Gastrocnemius medialis (tissue), 4 donors: ENCODE results near the gene ADAMTS15. TPM values are rescaled to one million over a fixed set of nuclear protein-coding genes. Genes with fewer than 3 reads are reported as not detected.

Experiments used
- ATAC-seq, 2 donors: fragments of 150-250 bp; one replicate each; pipeline ENCODE4 v1.9.1; 2016
- DNase-seq, 2 donors: peaks; one replicate each; pipeline ENCODE4 v3.0.0-alpha.2; 2019
- H3K27ac ChIP-seq, 4 donors: fragments of 200-600 bp; sonication (generic); 1 replicate in 1 of 4; 2 replicates in 3 of 4; pipeline ENCODE4 v1.5.1; 2016 to 2018; ENCODE audit warnings: mild to moderate bottlenecking in 2 of 4, moderate library complexity in 1 of 4
- H3K27me3 ChIP-seq, 3 donors: fragments of 200-600 bp; sonication (generic) in 2 of 3; 1 replicate in 1 of 3; 2 replicates in 2 of 3; pipeline versions ENCODE4 v1.5.1 to v1.6.0; 2016 to 2019; ENCODE audit warnings: mild to moderate bottlenecking in 1 of 3, moderate library complexity in 1 of 3
- H3K36me3 ChIP-seq, 2 donors: fragments of 200-600 bp; sonication (generic) in 1 of 2; one replicate each; pipeline ENCODE4 v1.5.1; 2017 to 2018
- H3K4me1 ChIP-seq, 2 donors: fragments of 200-600 bp; sonication (generic) in 1 of 2; one replicate each; pipeline ENCODE4 v1.5.1; 2016 to 2017; ENCODE audit warnings: mild to moderate bottlenecking in 2 of 2
- H3K4me3 ChIP-seq, 4 donors: fragments of 200-600 bp; sonication (generic) in 3 of 4; 1 replicate in 1 of 4; 2 replicates in 3 of 4; pipeline ENCODE4 v1.5.1; 2016 to 2019; ENCODE audit warnings: mild to moderate bottlenecking in 2 of 4
- H3K9me3 ChIP-seq, 3 donors: fragments of 200-600 bp; sonication (generic) in 2 of 3; 1 replicate in 1 of 3; 2 replicates in 2 of 3; pipeline ENCODE4 v1.5.1; 2016 to 2019
- POLR2A ChIP-seq, 2 donors: fragments of 450-650 bp; IDR thresholded peaks; one replicate each; pipeline ENCODE4 v1.6.1; 2017; ENCODE audit warnings: antibody characterized with exemption in 2 of 2, mild to moderate bottlenecking in 2 of 2, moderate library complexity in 2 of 2
- in situ Hi-C, 4 donors: fragments of 200-750 bp; cut with MboI; loops; one replicate each; pipeline versions ENCODE4 v1.15.0 to v1.8.0; 2017; ENCODE audit warnings: low sequenced_read_pairs in 4 of 4
- intact Hi-C: fragments of 100-400 bp; cut with DNase I; formaldehyde crosslinking; loops from one replicate; pipeline ENCODE4 v1.15.1; 2023; ENCODE audit warnings: low total_unique reads
- total RNA-seq, 4 donors: library from RNA; depleted of rRNA; stranded (reverse); fragments of >200 nt; gene quantifications; one replicate each; pipeline versions ENCODE4 v1.1.0 to v1.2.3, GENCODE V29; 2016
- TF ChIP-seq, protein P1 (sequence below), 5 experiments: fragments of 450-650 bp in 3 of 5; fragments of 200-600 bp in 2 of 5; sonication (generic) in 2 of 5; IDR thresholded peaks in 4 of 5; conservative IDR thresholded peaks in 1 of 5; 1 replicate in 4 of 5; 2 replicates in 1 of 5; pipeline ENCODE4 v1.5.1; 2016 to 2019; ENCODE audit warnings: antibody characterized with exemption in 5 of 5, mild to moderate bottlenecking in 3 of 5, moderate library complexity in 3 of 5

The ADAMTS15 gene
- total RNA-seq, 4 donors from 2014 or later: 1.2 to 3.4 (median 1.9) TPM

DNA sequence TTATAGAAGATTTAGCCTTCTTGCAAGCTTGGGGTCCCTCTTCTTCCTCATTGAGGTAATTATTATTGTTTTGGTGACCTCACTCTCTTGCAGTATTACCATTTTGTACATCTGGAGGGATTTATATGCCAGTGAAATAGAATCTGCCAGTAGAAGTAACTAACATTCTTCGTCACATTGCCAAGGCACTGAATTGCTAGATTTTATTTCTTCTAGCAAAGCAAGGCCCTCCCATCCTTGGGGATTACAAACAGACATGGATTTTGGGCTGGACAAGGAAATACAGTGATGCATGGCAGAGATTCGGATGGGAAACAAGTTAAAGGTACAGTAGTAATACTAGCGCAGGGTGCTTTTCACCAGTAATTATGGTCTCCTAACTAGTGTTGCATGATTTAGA is 7.8 kb downstream of the ADAMTS15 start:
- intact Hi-C loops (no loop called here), in situ Hi-C loops (no loop called here)
- Histone ChIP-seq H3K27ac (no peak overlapping the region), H3K9me3 (no peaks in the 10 kb centered on the region), H3K4me1 (peaks cover 6 to 20% of the 10 kb centered on the region in 2 donors), H3K36me3 (no peaks in the 10 kb centered on the region), H3K4me3 (no peak overlapping the region), H3K27me3 (peaks cover 0 to 8% (median 0%) of the 10 kb centered on the region in 3 donors)
- DNase-seq (no peak), ATAC-seq (no peak)
- no peak for TF ChIP-seq POLR2A (IDR thresholded peaks at IDR 0.05)
- TF ChIP-seq, protein P1, sequence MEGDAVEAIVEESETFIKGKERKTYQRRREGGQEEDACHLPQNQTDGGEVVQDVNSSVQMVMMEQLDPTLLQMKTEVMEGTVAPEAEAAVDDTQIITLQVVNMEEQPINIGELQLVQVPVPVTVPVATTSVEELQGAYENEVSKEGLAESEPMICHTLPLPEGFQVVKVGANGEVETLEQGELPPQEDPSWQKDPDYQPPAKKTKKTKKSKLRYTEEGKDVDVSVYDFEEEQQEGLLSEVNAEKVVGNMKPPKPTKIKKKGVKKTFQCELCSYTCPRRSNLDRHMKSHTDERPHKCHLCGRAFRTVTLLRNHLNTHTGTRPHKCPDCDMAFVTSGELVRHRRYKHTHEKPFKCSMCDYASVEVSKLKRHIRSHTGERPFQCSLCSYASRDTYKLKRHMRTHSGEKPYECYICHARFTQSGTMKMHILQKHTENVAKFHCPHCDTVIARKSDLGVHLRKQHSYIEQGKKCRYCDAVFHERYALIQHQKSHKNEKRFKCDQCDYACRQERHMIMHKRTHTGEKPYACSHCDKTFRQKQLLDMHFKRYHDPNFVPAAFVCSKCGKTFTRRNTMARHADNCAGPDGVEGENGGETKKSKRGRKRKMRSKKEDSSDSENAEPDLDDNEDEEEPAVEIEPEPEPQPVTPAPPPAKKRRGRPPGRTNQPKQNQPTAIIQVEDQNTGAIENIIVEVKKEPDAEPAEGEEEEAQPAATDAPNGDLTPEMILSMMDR (IDR thresholded peaks at IDR 0.05 in 4 of 5, conservative IDR thresholded peaks at IDR 0.05 in 1 of 5): no peak

DNA sequence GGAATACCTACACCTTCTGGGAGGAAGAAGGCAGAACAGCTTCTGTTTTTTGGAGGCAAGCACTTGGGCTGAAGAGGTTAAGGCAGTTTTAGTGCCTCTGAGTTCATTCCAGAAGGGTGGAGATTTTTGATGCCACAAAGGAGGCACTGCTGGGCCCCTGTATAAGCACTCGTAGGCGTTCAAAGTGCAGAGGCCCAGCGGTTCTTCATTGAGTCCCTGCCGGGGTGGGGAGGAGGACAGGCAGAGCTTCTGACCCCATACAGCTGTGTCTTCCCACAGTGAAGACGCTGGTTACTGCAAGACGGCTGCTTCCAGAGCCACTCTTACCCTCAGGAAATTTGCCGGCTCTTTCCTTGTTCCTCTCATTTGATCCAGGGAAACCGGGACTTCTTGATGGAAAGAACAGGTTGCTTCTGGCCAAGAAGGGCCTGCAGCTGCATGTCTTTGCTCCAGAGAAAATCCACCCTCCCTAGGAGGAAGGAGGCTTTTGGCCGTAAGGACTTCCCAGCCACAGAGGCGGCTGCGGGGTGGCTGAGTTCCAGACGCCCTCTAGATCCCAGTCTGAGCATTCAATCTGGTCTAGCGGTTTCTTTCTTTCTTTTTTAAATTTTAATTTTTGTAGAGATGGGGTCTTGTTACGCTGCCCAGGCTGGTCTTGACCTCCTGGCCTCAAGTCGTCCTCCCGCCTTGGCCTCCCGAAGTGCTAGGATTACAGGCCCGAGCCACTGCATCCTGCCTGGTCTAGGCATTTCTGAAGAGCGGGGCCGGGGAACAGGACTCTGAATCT is 9.4 kb downstream of the ADAMTS15 start:
- Histone ChIP-seq H3K27me3 (peaks cover 0 to 9% (median 0%) of the 10 kb centered on the region in 3 donors), H3K27ac (peak overlapping the region; percentile 4 to 53 (median 31)), H3K4me1 (peaks cover 5 to 16% of the 10 kb centered on the region in 2 donors), H3K36me3 (no peaks in the 10 kb centered on the region), H3K9me3 (no peaks in the 10 kb centered on the region), H3K4me3 (no peak overlapping the region)
- DNase-seq (no peak), ATAC-seq (peak; percentile 37 to 52)
- in situ Hi-C loops: no loop called here
- TF ChIP-seq POLR2A (IDR thresholded peaks at IDR 0.05): no peak
- TF ChIP-seq, protein P1 (IDR thresholded peaks at IDR 0.05 in 4 of 5, conservative IDR thresholded peaks at IDR 0.05 in 1 of 5): no peak
- intact Hi-C loops: no loop called here

DNA sequence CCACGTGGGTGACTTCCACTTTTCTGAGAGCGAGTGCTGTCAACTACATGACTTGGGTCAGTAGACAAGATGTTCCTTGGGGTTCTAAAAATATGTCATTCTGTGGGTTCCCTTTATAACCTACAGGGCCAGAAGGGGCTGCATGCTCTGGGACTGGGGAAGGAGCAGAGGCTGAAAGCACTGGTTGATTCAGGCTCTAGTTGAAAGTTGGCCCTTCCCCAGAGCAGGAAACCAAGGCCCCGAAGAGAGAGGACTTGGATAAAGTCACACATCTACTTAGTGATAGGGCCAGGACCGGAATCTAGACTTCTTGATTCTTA is 9.9 kb downstream of the ADAMTS15 start:
- H3K27me3 ChIP-seq: peaks cover 0 to 9% (median 0%) of the 10 kb centered on the region in 3 donors
- H3K36me3 ChIP-seq: no peaks in the 10 kb centered on the region
- no peaks in the 10 kb centered on the region for H3K9me3 ChIP-seq
- H3K27ac ChIP-seq: peak overlapping the region; percentile 4 to 53 (median 31)
- peaks cover 5 to 16% of the 10 kb centered on the region in 2 donors for H3K4me1 ChIP-seq
- intact Hi-C loops: no loop called here
- no peak for TF ChIP-seq POLR2A (IDR thresholded peaks at IDR 0.05)
- ATAC-seq (no peak), DNase-seq (no peak)
- H3K4me3 ChIP-seq: no peak overlapping the region
- in situ Hi-C loops: no loop called here

DNA sequence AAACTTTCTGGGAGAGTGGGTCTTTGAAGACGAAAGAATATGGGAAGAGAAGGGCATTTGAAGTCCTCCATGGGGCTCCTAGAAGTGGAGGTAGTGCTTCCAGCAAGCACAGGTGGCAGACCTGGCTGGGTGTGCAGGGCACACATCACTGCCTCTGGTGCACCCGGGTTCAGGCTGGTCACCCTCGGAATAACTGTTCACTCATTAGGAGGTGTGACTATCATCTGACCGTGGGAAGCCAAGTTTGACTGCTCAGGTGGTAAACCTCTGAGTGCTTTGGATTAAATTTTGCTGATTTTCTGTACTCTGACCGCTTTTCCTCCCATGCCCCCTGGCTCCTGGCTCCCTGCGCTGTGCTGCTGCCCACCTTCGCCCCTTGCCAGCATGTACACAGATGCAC is 11.1 kb downstream of the ADAMTS15 start:
- Histone ChIP-seq H3K4me1 (peaks cover 5 to 16% of the 10 kb centered on the region in 2 donors), H3K9me3 (no peaks in the 10 kb centered on the region), H3K27ac (no peak overlapping the region), H3K4me3 (no peak overlapping the region), H3K27me3 (peaks cover 0 to 9% (median 0%) of the 10 kb centered on the region in 3 donors), H3K36me3 (no peaks in the 10 kb centered on the region)
- intact Hi-C loops (no loop called here), in situ Hi-C loops (no loop called here)
- no peak for TF ChIP-seq POLR2A (IDR thresholded peaks at IDR 0.05)
- TF ChIP-seq, protein P1 (IDR thresholded peaks at IDR 0.05 in 4 of 5, conservative IDR thresholded peaks at IDR 0.05 in 1 of 5): no peak
- DNase-seq (no peak), ATAC-seq (no peak)

DNA sequence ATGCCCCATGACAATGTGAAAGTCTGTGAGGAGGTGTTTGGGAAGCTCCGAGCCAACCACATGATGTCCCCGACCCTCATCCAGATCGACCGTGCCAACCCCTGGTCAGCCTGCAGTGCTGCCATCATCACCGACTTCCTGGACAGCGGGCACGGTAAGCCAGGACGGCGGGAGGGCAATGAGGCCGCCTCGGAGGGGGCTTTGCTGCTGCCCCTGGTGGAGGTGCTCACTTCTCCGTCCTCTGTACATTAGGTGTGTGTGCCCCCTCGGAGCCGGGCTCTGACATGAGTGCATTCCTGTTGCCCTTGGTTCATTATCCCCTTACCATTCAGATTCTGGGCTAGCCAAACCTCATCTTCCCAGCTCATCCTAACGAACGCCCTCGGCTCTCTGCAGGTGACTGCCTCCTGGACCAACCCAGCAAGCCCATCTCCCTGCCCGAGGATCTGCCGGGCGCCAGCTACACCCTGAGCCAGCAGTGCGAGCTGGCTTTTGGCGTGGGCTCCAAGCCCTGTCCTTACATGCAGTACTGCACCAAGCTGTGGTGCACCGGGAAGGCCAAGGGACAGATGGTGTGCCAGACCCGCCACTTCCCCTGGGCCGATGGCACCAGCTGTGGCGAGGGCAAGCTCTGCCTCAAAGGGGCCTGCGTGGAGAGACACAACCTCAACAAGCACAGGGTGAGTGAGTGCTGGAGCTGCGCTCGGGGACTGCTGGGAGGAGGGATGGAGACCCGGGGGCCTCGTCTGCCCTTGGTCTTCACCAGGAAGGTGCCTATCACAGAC is 13.8 kb downstream of the ADAMTS15 start:
- in situ Hi-C loops (no loop called here), intact Hi-C loops (no loop called here)
- DNase-seq (no peak), ATAC-seq (no peak)
- Histone ChIP-seq H3K36me3 (no peaks in the 10 kb centered on the region), H3K27ac (no peak overlapping the region), H3K4me1 (peaks cover 0 to 4% of the 10 kb centered on the region in 2 donors), H3K9me3 (no peaks in the 10 kb centered on the region), H3K27me3 (peaks cover 0 to 4% (median 0%) of the 10 kb centered on the region in 3 donors), H3K4me3 (no peak overlapping the region)
- TF ChIP-seq POLR2A (IDR thresholded peaks at IDR 0.05): no peak
- TF ChIP-seq, protein P1 (IDR thresholded peaks at IDR 0.05 in 4 of 5, conservative IDR thresholded peaks at IDR 0.05 in 1 of 5): no peak
